GM10266 (cell line): ENCODE measurements around the gene RBM4.

Source experiments
- DNase-seq: peaks from one replicate; pipeline ENCODE4 v3.0.0; 2012; ENCODE audit errors: extremely low spot score
- TF ChIP-seq, protein P1 (sequence below): IDR thresholded peaks from 2 replicates; pipeline ENCODE4 v1.5.1; 2012; ENCODE audit warnings: mild to moderate bottlenecking, low read depth; ENCODE audit not compliant: control insufficient read depth, insufficient read depth; ENCODE audit errors: missing control alignments

The RBM4 gene

DNA sequence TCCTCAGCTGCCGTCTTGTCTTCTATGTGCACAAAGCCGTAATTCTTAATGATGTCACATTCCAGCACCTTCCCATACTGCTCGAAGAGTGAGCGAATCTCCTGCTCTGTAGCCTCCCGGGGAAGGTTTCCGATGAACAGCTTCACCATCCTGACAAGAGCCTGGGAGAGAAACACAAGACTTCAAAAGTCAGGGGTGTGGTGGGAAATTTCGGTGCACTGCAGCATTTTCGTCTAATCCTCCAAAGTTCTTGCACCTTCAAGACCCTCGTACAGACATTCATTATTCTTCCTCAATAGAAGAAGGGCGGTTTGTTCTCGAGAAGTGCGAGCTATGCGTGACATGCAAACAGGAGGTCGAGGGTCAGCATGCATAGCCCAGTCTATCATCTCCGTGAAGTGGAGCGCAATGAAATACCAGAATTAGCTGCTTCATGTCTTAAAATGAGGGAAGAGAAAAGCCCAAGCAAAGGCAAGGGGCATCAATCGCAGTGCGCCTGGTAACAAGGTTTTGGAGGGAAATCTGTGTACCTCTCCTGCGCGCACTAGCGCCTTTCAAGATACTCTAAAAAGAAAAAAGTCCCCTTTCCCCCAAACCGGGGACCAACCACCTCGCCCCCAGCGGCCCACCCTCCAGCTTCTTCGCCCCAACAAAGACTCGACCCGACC lies 38.6 kb downstream of the RBM4 start:
- no peak for DNase-seq
- TF ChIP-seq, protein P1, sequence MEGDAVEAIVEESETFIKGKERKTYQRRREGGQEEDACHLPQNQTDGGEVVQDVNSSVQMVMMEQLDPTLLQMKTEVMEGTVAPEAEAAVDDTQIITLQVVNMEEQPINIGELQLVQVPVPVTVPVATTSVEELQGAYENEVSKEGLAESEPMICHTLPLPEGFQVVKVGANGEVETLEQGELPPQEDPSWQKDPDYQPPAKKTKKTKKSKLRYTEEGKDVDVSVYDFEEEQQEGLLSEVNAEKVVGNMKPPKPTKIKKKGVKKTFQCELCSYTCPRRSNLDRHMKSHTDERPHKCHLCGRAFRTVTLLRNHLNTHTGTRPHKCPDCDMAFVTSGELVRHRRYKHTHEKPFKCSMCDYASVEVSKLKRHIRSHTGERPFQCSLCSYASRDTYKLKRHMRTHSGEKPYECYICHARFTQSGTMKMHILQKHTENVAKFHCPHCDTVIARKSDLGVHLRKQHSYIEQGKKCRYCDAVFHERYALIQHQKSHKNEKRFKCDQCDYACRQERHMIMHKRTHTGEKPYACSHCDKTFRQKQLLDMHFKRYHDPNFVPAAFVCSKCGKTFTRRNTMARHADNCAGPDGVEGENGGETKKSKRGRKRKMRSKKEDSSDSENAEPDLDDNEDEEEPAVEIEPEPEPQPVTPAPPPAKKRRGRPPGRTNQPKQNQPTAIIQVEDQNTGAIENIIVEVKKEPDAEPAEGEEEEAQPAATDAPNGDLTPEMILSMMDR = no peak

DNA sequence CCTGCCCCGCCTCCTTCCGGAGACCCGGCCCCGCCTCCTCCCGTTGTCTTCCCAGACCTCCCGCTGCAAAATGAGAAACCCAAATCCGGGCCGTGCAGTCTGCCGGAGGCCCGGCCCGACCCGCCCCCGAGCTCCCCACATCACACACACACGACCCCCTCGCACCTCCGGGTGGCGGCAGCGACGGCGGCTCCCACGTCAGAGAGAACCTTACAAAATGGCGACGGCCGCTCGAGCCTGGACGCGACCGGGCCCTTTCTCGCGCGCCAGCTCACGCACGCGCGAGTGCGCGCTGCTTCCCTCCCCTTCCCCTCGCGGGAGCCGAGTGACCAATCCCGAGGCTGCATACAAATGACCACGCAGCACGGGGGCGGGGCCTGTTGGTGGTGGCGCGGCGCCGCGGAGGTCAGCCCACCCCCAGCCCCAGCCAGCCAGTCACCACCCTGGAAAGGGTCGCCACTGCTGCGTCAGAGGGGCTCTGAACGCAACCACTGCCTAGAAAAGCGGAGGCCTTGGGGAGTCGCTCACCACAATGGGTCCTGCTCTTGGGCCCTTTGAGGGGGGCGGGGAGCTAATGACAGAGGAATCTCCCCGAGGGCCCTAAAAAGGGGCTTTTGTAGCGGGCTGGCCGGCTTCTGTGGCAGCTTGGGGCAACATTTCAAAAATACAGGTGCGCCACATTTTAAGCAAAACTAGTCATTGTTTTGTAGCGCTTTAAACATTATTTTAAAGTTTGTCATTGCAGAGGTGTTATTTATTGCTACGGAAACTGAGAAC lies 39.3 kb downstream of the RBM4 start, which contains the start of gene RBM4B:
TSS of gene RBM4B (minus strand) at position 289 of the 777 bp plus-strand sequence. CDS start 808 bp downstream, outside the sequence.
- TF ChIP-seq, protein P1 = no peak
- DNase-seq = peak; percentile 97

GRCh38 chr11:66680966-66681645 lies 42.6 kb downstream of the RBM4 start:
- DNase-seq = no peak
- TF ChIP-seq, protein P1 = no peak

- no peak for DNase-seq
- TF ChIP-seq, protein P1 = no peak
Measured at GRCh38 chr11:66683877-66684276, 45.4 kb downstream of the RBM4 start.

- TF ChIP-seq, protein P1 = no peak
Measured at GRCh38 chr11:66684635-66685034, 46.1 kb downstream of the RBM4 start.

GRCh38 chr11:66685276-66686099 lies 47.0 kb downstream of the RBM4 start:
- no peak for DNase-seq
- TF ChIP-seq, protein P1 = no peak

More at GRCh38 chr11:66684635-66685034, 46.1 kb downstream of the RBM4 start:
- DNase-seq = no peak
